ENCODE data around the gene RRP9.
"Not testable (repeated sequence)": the region's sequence is repeated elsewhere in the genome, so short reads cannot be mapped to it uniquely, and the experiment has no call there.

Gene RRP9

DNA sequence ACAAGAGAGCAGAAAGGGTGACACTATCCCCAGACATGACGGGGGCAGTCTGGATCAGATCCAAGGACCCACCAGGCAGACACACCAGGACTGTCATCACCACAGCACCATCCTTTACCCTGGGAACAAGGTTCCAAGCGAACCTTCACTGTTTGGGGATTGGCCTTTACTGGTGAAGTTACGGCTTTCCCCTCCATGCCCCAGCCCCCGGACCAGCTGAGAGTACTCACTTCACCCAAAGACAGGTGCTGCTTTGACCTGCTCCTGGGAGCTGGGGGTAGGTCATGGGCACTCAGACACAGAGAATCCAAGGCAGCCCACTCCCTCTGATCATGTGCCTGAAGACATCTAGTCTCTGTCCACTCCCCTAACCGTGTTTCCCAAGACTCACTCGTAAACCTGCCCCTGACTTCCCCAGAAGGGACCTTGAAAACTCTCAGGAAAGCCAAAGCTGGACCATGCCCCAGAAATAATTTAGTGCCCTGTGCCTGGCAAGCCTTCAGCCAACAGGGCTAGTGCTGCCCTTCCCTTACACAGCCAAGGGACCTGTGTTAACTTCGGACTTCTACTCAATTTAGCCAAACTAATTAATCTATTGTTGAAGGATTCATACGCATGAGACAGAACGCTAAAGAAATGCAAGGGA lies 2.8 kb downstream of the RRP9 start:
- DNase-seq (ENCODE audit: low spot score), result no peak

DNA sequence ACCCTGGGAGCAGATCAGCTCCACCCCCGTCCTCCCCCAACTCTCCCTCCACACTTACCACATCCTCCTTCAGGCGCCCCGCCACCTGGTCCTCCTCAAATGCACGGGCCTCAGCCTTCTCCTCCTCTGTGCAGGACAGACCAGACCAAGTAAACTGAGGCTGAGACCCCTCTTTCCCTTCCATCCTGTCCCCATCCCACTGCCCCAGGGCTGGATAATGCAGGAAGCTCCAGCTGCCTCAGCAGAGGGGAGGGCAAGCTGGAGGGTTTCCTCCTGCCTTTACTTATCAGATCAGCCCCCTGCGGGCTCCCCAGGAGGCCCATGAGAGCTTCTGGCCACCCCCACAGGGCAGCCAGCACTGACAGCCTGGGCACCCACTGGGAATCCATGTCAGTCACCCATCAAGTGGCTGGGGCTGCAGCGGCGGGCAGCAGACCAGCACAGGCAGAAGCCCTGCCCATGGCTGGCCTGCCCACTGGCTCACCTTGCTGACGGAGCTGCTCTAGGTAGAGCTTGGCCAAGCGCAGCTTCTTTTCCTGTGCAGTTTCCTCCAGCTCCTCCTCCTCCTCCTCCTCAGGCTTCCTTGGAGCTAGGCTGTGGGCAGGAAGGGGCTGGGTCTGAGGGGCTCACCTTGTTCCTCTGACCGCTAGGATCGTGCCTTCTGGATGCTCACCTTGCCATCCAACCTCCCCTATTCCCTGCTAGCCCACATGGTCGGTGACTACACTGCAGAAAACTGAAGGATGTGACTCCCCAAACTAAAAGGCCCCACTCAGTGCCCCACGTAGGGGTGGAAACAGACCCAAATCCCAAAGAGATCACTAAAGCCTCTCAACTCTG lies 3.9 kb downstream of the RRP9 start:
- DNase-seq (ENCODE audit: low spot score), result no peak

DNA sequence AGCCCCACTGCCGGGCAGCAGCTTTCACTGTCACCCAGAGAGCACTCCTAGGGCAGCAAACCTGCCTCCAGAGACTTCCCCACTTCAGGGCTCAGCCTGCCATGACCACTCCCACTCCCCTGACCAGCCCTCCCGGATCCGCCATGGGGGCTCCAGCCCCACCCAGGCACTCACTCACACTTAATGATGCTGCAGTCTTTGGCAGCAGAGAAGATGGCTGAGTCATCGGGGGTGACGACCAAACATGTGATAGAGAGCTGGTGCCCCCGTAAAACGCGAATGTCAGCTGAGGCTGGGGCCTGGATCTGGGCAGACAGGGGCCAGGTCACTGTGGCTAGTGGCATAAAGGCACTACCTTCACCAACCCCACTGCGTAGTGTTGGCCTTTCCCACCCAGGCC lies 4.7 kb downstream of the RRP9 start:
- no peak for DNase-seq (ENCODE audit: low spot score)

DNA sequence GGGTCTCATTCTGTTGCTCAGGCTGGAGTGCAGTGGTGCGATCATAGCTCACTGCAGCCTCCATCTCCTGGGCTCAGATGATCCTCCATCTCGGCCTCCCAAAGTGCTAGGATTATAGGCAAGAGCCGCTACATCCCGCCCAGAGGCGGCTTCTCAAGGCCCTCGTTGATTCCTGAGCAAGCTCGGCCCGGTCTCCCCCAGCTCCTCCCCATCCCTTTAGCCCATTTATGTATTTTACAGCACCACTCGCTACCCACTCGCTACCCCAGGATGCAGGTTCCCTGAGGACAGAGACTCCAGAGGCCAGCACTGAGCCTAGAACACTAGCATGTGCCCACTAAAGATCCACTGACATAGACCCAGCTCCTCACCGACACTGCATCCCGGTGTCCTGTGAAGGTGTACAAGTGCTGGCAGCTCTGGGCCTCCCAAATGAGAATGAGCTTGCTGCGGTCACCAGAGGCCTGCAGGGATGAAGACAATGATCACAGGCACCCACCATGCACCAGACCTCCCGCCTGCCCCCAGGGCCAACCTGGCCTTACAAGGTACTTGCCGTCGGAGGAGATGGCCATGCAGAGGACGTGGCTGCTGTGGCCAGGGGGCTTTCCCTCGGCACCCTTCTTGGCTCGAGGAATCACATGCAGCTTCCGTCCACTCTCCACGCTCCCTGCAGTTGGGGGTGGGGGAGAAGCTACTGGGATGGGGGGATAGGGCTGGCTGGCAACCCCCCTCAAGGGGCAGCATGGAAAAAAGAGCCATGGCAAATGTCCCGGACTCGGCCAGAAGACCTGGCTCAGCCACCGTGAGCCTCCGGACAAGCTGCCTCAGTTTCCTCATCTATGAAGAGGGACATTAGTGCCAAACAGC lies 5.6 kb downstream of the RRP9 start:
- DNase-seq (ENCODE audit: low spot score), result no peak

DNA sequence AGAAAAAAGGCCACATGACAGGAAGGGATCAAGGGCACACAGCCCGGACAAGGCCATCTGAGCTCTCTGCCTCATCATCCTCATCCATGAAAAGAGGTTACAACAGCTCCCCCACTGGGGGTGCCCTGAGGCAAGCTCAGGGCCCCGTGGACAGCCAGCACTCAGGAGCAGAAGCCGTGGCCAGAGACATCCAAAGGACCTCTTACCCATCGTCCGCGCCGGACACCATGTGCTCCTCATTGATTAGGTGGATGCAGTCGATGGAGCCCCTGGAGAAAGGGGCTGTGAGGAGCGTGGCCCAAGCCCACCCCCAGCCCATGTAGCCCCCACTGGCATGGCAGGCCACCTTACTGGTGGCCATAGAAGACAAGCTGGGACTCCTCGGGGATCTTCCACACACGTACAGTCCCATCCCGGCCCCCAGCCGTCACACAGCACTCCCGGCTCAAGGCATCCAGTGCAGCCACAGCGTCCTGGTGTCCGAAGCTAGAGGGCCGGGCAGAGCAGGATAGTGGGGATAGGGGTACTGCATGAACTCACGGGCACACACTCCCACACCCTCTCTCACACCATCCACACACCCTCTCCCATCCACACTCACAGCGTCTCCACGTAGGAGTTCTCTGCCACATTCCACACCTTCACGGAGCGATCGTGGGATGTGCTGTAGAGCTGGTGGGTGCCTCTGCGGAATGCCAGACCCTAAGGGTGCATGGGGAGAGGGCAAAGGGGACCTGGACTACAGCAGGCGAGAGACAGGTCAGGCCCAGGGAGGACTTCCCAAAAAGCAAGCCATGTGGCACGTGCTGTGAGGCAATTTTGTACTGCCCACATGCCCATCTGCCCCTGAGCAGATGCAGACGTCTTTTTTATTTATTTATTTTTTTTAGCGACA lies 6.5 kb downstream of the RRP9 start:
- DNase-seq (ENCODE audit: low spot score), result no peak

DNA sequence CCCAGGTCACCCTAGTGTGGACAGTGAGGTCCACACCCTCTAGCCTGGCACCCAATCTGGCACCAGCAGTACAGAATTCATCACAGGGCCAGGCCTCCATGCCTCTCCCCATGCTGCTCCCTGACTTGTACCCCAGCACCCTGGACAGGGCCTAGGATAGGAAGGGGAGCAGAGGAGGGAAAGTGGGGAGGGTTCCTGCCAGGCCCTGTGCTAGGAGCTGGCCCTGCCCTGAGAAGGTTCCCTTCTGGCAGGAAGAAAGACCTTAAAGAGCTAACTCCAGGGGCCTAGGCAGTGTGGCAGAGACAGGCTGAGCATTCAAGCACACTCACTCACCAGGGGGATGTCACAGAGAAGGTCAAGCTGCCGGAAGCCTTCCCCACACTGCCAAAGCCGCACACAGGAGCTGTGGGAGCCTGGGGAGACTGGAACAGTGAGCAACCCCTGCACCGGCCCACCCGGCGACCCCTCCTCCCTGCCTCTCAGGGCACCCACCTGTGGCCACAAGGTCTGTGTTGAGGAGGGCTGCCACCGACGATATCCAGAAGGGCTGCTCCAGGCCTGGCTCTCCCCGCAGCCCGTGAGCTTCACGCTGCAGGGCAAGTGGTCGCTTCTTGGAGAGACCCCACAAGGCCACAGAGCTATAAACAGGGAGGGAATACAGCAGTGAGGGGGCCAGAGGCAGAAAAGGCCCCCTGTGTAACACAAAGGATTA lies 7.4 kb downstream of the RRP9 start:
- no peak for DNase-seq (ENCODE audit: low spot score)

DNA sequence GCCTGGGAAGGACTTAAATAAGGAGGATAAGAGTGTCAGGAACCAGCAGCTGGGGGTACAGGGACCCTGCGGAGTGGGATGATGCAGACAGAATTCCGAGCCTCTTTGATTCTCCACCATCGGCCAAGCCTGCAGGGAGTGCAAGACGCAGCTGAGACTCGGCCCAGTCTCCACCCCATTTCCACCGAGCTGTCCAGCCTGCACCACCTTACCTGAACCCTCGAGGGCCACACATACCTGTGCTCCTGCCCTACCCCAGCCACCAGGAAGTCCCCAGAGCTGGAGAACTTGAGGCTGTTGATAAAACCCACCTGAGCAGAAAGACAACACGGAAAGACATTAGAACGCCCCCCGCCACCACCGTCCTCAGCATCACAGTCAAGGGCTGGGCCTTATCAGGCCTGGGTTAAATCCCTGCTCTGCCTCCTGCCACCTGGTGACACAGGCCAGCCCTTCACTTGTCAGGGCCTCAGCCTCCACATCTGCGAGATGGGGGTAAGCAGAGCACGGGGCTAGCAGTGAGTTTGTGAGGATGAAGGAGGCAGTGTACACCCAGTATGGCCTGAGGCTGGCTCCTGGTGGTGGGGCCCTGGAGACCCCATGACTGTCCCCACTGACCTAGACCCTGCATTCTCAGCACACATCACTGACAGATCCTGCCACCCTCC lies 8.1 kb downstream of the RRP9 start:
- no peak for DNase-seq (ENCODE audit: low spot score)

DNA sequence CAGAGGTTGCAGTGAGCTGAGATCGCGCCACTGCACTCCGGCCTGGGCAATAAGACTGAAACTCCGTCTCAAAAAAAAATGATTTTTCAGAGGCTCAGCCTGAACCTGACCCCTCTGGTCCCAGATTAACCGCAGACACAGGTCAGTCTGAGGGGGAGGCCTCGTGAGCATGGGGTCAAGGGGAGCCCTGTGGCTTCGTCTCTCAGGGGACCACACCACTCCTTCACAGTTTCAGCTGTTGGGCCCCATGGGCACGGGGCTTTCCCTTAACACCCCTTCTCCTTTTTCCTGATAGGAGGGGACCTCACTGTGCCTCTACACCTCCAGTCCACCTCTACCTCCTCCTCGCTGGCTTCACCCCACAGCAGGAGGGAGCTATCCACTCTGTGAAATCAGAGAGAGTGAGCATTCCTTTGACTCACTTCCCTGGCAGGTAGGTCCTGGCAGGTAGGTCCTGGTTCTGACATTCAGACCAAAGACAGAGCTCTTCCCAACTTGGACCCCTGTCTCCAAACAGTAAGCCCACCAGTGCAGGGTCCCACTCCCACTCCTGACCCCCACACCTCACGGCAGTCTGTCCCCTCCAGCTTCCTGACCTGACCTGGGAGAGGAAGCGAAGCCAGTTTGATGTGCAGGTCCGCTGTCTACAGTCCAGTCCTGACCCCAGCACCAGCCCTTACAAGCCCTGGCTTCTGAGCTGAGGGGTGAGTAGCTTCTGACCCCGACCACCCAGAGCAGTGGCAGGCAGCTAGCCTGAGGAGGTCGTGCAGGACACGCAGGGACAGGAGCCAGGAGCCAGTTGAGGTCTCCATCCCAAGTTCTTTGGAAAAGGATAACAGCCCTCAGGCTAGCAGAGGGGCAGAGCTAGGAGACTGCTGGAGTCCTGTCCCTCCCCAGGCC lies 9.0 kb downstream of the RRP9 start:
- DNase-seq (ENCODE audit: low spot score), result no peak

DNA sequence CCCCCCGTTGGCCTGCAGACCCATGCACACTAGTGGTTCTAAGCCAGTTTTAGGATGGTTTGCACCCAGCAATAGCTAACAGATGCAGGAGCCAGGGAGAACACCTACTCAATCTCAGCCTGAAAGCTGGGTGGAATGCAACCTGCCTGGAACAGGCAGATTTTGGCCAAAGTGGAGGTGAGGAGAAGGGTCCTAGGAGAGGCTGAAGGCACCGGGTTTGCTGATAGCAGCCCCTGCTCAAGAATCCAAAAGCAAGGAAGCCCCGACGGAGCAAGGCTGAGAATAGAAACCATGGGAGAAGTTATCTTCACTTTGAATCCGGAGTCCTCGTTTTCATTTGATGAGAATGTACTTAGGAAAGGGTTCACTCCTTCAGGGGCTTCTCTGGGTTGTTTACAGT lies 9.9 kb downstream of the RRP9 start:
- no peak for DNase-seq (ENCODE audit: low spot score)

DNA sequence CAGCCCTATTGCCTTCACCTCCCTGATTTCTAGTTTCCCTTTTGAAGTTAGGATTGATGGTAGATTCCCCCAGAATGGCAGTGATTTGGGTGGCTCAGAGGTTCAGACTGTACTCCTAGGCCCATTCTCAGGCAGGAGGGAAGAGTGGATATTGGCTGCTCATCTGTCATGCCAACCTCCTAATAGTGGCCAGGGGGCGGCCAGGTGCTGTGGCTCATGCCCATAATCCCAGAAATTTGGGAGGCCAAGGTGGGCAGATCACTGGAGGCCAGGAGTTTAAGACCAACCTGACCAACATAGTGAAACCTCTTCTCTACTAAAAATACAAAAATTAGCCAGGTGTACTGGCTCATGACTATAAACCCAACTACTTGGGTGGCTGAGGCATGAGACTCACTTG lies 11.3 kb downstream of the RRP9 start:
- DNase-seq (ENCODE audit: low spot score), result no peak

DNA sequence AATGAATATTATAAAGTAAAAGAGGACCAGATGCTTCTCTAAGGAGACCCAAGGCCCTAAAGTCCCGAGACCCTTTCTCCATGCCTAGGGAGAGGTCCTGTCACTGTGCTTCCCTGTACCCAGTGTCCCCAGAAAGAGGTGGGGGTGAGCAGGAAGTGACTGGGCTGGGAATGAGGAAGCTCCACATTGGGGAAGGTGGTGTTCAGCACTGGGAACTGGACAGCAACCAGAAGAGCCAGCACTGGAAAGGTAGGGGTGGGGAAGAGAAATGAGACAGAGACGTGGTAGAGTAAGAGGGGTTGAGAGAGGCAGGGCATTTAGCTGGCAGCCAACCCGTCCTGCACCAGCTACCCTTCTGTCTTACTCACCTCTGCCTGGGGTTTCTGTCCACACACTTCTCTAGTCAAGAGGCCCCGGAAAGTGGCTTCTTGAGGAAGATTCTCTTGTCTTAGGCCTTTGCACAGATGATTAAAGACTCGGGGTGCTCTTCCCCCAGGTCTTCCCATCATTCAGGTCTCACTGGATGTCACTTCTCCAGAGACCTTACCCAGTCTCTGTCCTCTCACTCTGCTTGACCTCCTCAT lies 12.2 kb downstream of the RRP9 start:
- peak; percentile 85 for DNase-seq (ENCODE audit: low spot score)

DNA sequence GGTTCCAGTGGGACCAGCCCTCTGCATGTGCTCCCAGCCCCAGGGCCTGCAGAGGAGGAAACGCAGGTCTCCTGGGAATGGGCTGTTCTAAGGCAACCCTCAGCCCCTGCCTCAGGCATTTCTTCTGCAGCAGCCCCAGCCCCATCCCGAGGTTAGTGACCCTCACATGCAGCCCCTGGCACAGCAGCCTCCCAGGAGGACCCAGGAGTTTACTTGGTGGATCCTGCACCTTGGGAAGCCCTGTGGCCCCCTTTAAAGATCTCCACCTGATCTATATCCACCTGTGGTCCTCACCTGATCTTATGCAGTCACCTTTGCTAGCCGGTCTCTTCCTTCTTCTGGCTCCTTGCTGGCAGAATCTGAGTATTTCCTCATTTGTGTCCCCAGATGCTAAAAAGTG lies 12.7 kb downstream of the RRP9 start:
- DNase-seq (ENCODE audit: low spot score), result not testable (repeated sequence)

DNA sequence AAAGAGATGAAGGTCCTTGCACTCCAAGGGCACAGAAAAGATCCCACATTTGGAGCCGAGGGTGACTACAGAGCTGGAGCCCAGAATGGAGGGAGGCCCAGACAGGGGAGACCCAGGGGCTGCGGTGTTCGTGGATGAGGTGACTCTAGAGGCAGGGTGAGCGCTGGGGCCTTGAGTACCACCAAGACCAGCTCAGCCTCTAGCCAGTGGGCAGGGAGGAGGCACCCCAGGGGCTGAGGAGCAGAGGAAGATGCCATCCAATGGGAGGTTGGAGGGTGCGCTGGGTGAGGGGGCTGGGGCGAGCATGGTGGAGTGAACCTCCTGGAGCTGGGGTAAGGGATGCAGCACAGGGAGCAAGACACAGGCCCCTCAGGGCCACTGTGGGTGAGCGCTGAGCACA lies 13.3 kb downstream of the RRP9 start:
- DNase-seq (ENCODE audit: low spot score), result no peak

DNA sequence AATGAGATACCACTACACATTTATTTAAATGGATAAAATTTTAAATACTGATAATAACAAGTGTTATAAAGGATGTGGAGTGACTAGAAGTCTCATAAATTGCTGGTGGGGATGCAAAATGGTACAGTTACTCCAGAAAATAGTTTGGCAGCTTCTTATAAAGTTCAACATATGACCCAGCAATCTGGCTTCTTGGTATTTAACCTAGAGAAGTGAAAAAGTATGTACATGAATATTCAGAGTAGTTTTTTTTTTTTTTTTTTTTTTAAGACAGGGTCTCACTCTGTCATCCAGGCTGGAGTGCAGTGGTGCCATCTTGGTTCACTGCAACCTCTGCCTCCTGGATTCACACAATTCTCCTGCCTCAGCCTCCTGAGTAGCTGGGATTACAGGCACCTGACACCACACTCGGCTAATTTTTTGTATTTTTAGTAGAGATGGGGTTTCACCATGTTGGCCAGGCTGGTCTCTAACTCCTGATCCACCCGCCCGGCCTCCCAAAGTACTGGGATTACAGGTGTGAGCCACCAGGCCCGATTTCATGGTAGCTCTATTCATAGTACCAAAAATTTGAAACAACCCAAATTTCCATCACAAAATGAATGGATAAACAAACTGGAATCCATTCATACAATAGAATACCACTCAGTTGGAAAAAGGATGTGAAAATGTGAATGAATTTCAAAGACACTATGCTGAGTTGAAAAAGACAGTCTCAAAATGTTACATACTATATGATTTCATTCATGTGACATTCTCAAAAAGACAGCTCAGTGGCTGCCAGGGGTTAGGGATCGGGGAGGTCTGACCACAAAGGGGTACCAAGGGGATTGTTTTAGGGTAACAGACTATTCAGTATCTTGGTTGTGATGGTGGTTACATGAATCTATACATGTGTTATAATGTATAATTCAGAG lies 14.4 kb downstream of the RRP9 start:
- DNase-seq (ENCODE audit: low spot score), result no peak

DNA sequence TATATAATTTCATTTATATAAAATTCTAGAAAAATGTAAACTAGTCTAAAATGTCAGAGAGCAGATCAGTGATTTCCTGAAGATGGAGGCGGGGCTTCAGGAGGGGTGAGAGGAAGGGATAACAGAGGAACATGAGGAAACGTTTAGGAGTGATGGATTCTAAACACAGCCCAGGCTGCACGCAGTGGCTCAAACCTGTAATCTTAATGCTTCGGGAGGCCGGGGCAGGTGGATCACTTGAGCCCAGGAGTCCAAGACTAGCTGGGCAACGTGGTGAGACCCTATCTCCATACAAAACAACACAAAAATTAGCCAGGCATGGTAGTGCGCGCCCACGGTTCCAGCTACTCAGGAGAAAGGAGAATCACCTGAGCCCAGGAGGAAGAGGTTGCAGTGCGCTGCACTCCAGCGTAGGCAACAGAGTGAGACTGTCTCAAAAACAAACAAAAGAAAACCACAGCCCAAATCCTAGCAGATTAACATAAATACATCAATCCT lies 20.6 kb downstream of the RRP9 start:
- DNase-seq (ENCODE audit: low spot score), result no peak

DNA sequence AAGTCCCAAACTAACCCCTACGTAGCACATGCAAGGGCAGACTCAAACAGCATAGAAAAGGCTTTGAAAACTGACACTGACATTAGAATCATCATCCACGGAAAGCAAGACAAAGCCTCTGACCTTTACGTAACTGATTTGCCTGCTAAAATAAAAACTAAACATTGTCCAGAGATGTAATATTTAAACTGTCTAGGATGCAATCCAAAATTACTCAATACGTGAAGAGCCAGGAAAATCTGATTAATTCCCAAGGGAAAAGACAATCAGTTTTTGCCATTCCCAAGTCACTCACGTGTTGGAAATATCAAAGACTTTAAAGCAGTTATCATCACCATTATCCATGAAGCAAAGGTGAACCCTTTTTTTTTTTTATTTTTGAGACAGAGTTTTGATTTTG lies 25.3 kb downstream of the RRP9 start:
- no peak for DNase-seq (ENCODE audit: low spot score)

DNA sequence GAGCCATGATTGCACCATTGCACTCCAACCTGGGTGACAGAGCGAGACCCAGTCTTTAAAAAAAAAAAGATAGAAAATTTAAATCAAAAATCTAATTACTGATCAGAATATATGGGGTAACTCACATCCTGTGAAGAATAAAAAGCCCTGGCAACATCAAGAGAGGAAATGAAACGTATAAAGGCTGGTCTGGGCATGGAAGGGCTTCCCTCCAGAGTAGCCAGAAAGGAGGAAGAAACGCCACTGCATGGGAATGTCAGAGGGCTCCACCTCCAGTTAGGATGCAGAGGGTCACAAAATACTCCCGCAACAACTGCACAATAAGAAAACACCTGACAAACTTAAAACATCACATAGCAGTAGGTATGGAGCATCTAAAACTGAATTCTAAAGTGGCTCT lies 33.7 kb downstream of the RRP9 start:
- no peak for DNase-seq (ENCODE audit: low spot score)

Measured in iPS-NIHi11 (cell line).